Measurements from ENCODE around the gene SGPP2. TPM values are rescaled to one million over a fixed set of nuclear protein-coding genes. Genes with fewer than 3 reads are reported as not detected.

SGPP2 gene
- polyA plus RNA-seq, 4 donors = 4.0 to 19.1 (median 8.1) TPM

- DNase-seq (no peak), FAIRE-seq (no peak)
- no peaks in the 10 kb centered on the region for H3K4me1 ChIP-seq (ENCODE audit: control insufficient read depth in 3 of 3, insufficient read depth in 2 of 3, low read depth in 1 of 3, low read length in 2 of 3)
- H3K36me3 ChIP-seq (ENCODE audit: control insufficient read depth in 3 of 3, insufficient read depth in 2 of 3, low read depth in 1 of 3, low read length in 3 of 3) = peaks cover 0 to 2% (median 0%) of the 10 kb centered on the region in 3 donors
- H3K9me3 ChIP-seq (ENCODE audit: control insufficient read depth in 2 of 2, insufficient read depth in 1 of 2, low read depth in 1 of 2, low read length in 1 of 2) = no peaks in the 10 kb centered on the region
- H3K27me3 ChIP-seq (ENCODE audit: control insufficient read depth in 3 of 3, insufficient read depth in 3 of 3, low read length in 3 of 3) = no peaks in the 10 kb centered on the region
- WGBS, 3 donors = 69 to 74% (median 74%) methylated on average over 11 of the region's 11 CpGs
- no peak overlapping the region for H3K4me3 ChIP-seq (ENCODE audit: low read depth in 1 of 3, low read length in 3 of 3)
- H3K27ac ChIP-seq (ENCODE audit: low read depth in 1 of 3, low read length in 2 of 3) = no peak overlapping the region
Observed at GRCh38 chr2:222563106-222563718, 138.9 kb downstream of the SGPP2 start.

- Histone ChIP-seq H3K9me3 (ENCODE audit: control insufficient read depth in 2 of 2, insufficient read depth in 1 of 2, low read depth in 1 of 2, low read length in 1 of 2) (no peaks in the 10 kb centered on the region), H3K27ac (ENCODE audit: low read depth in 1 of 3, low read length in 2 of 3) (no peak overlapping the region), H3K4me1 (ENCODE audit: control insufficient read depth in 3 of 3, insufficient read depth in 2 of 3, low read depth in 1 of 3, low read length in 2 of 3) (no peaks in the 10 kb centered on the region), H3K36me3 (ENCODE audit: control insufficient read depth in 3 of 3, insufficient read depth in 2 of 3, low read depth in 1 of 3, low read length in 3 of 3) (peaks cover 0 to 2% (median 2%) of the 10 kb centered on the region in 3 donors), H3K4me3 (ENCODE audit: low read depth in 1 of 3, low read length in 3 of 3) (no peak overlapping the region), H3K27me3 (ENCODE audit: control insufficient read depth in 3 of 3, insufficient read depth in 3 of 3, low read length in 3 of 3) (no peaks in the 10 kb centered on the region)
- DNase-seq (no peak), FAIRE-seq (no peak)
- 80 to 92% (median 92%) methylated on average over 6 of the region's 6 CpGs for WGBS, 3 donors
Observed at GRCh38 chr2:222563936-222564335, 139.6 kb downstream of the SGPP2 start.

GRCh38 chr2:222566229-222566628, 141.9 kb downstream of the SGPP2 start:
- Histone ChIP-seq H3K4me3 (ENCODE audit: low read depth in 1 of 3, low read length in 3 of 3) (no peak overlapping the region), H3K4me1 (ENCODE audit: control insufficient read depth in 3 of 3, insufficient read depth in 2 of 3, low read depth in 1 of 3, low read length in 2 of 3) (no peaks in the 10 kb centered on the region), H3K27ac (ENCODE audit: low read depth in 1 of 3, low read length in 2 of 3) (peak overlapping the region in 1 of 3 donors; percentile 35), H3K9me3 (ENCODE audit: control insufficient read depth in 2 of 2, insufficient read depth in 1 of 2, low read depth in 1 of 2, low read length in 1 of 2) (no peaks in the 10 kb centered on the region), H3K36me3 (ENCODE audit: control insufficient read depth in 3 of 3, insufficient read depth in 2 of 3, low read depth in 1 of 3, low read length in 3 of 3) (peaks cover 2 to 5% (median 2%) of the 10 kb centered on the region in 3 donors), H3K27me3 (ENCODE audit: control insufficient read depth in 3 of 3, insufficient read depth in 3 of 3, low read length in 3 of 3) (no peaks in the 10 kb centered on the region)
- 76 to 87% (median 84%) methylated on average over 6 of the region's 6 CpGs for WGBS, 3 donors
- FAIRE-seq (no peak), DNase-seq (peak in 1 of 2 donors; percentile 65)

- Histone ChIP-seq H3K9me3 (ENCODE audit: control insufficient read depth in 2 of 2, insufficient read depth in 1 of 2, low read depth in 1 of 2, low read length in 1 of 2) (no peaks in the 10 kb centered on the region), H3K36me3 (ENCODE audit: control insufficient read depth in 3 of 3, insufficient read depth in 2 of 3, low read depth in 1 of 3, low read length in 3 of 3) (peaks cover 7 to 11% (median 8%) of the 10 kb centered on the region in 3 donors), H3K4me3 (ENCODE audit: low read depth in 1 of 3, low read length in 3 of 3) (no peak overlapping the region), H3K4me1 (ENCODE audit: control insufficient read depth in 3 of 3, insufficient read depth in 2 of 3, low read depth in 1 of 3, low read length in 2 of 3) (peaks cover 0 to 9% (median 0%) of the 10 kb centered on the region in 3 donors), H3K27ac (ENCODE audit: low read depth in 1 of 3, low read length in 2 of 3) (no peak overlapping the region), H3K27me3 (ENCODE audit: control insufficient read depth in 3 of 3, insufficient read depth in 3 of 3, low read length in 3 of 3) (no peaks in the 10 kb centered on the region)
- no peak for FAIRE-seq
- no peak for DNase-seq
- 76 to 85% (median 83%) methylated on average over 4 of the region's 4 CpGs for WGBS, 3 donors
Observed at GRCh38 chr2:222568865-222569264, 144.5 kb downstream of the SGPP2 start.

GRCh38 chr2:222569826-222570225, 145.5 kb downstream of the SGPP2 start:
- no peak for DNase-seq
- no peaks in the 10 kb centered on the region for H3K9me3 ChIP-seq (ENCODE audit: control insufficient read depth in 2 of 2, insufficient read depth in 1 of 2, low read depth in 1 of 2, low read length in 1 of 2)
- H3K27ac ChIP-seq (ENCODE audit: low read depth in 1 of 3, low read length in 2 of 3) = no peak overlapping the region
- WGBS, 3 donors = 77 to 92% (median 88%) methylated on average over 1 of the region's 1 CpG
- H3K36me3 ChIP-seq (ENCODE audit: control insufficient read depth in 3 of 3, insufficient read depth in 2 of 3, low read depth in 1 of 3, low read length in 3 of 3) = peaks cover 7 to 11% (median 8%) of the 10 kb centered on the region in 3 donors
- H3K27me3 ChIP-seq (ENCODE audit: control insufficient read depth in 3 of 3, insufficient read depth in 3 of 3, low read length in 3 of 3) = no peaks in the 10 kb centered on the region
- peaks cover 0 to 9% (median 0%) of the 10 kb centered on the region in 3 donors for H3K4me1 ChIP-seq (ENCODE audit: control insufficient read depth in 3 of 3, insufficient read depth in 2 of 3, low read depth in 1 of 3, low read length in 2 of 3)
- FAIRE-seq = no peak
- H3K4me3 ChIP-seq (ENCODE audit: low read depth in 1 of 3, low read length in 3 of 3) = no peak overlapping the region

GRCh38 chr2:222572264-222572721, 147.9 kb downstream of the SGPP2 start:
- Histone ChIP-seq H3K4me3 (ENCODE audit: low read depth in 1 of 3, low read length in 3 of 3) (no peak overlapping the region), H3K9me3 (ENCODE audit: control insufficient read depth in 2 of 2, insufficient read depth in 1 of 2, low read depth in 1 of 2, low read length in 1 of 2) (no peaks in the 10 kb centered on the region), H3K27ac (ENCODE audit: low read depth in 1 of 3, low read length in 2 of 3) (no peak overlapping the region), H3K27me3 (ENCODE audit: control insufficient read depth in 3 of 3, insufficient read depth in 3 of 3, low read length in 3 of 3) (no peaks in the 10 kb centered on the region), H3K4me1 (ENCODE audit: control insufficient read depth in 3 of 3, insufficient read depth in 2 of 3, low read depth in 1 of 3, low read length in 2 of 3) (peaks cover 0 to 9% (median 0%) of the 10 kb centered on the region in 3 donors), H3K36me3 (ENCODE audit: control insufficient read depth in 3 of 3, insufficient read depth in 2 of 3, low read depth in 1 of 3, low read length in 3 of 3) (peaks cover 6 to 11% (median 8%) of the 10 kb centered on the region in 3 donors)
- FAIRE-seq (no peak), DNase-seq (no peak)
- WGBS, 3 donors = 86 to 88% (median 87%) methylated on average over 6 of the region's 6 CpGs

- Histone ChIP-seq H3K36me3 (ENCODE audit: control insufficient read depth in 3 of 3, insufficient read depth in 2 of 3, low read depth in 1 of 3, low read length in 3 of 3) (peaks cover 6 to 11% (median 8%) of the 10 kb centered on the region in 3 donors), H3K4me3 (ENCODE audit: low read depth in 1 of 3, low read length in 3 of 3) (no peak overlapping the region), H3K9me3 (ENCODE audit: control insufficient read depth in 2 of 2, insufficient read depth in 1 of 2, low read depth in 1 of 2, low read length in 1 of 2) (no peaks in the 10 kb centered on the region), H3K27ac (ENCODE audit: low read depth in 1 of 3, low read length in 2 of 3) (no peak overlapping the region), H3K27me3 (ENCODE audit: control insufficient read depth in 3 of 3, insufficient read depth in 3 of 3, low read length in 3 of 3) (no peaks in the 10 kb centered on the region), H3K4me1 (ENCODE audit: control insufficient read depth in 3 of 3, insufficient read depth in 2 of 3, low read depth in 1 of 3, low read length in 2 of 3) (peaks cover 0 to 9% (median 0%) of the 10 kb centered on the region in 3 donors)
- FAIRE-seq (no peak), DNase-seq (peak in 1 of 2 donors; percentile 15)
- WGBS, 3 donors = 58 to 83% (median 80%) methylated on average over 1 of the region's 1 CpG
Observed at GRCh38 chr2:222572751-222573174, 148.4 kb downstream of the SGPP2 start.

- peaks cover 0 to 9% (median 0%) of the 10 kb centered on the region in 3 donors for H3K4me1 ChIP-seq (ENCODE audit: control insufficient read depth in 3 of 3, insufficient read depth in 2 of 3, low read depth in 1 of 3, low read length in 2 of 3)
- no peaks in the 10 kb centered on the region for H3K27me3 ChIP-seq (ENCODE audit: control insufficient read depth in 3 of 3, insufficient read depth in 3 of 3, low read length in 3 of 3)
- H3K9me3 ChIP-seq (ENCODE audit: control insufficient read depth in 2 of 2, insufficient read depth in 1 of 2, low read depth in 1 of 2, low read length in 1 of 2) = no peaks in the 10 kb centered on the region
- peaks cover 5 to 8% (median 6%) of the 10 kb centered on the region in 3 donors for H3K36me3 ChIP-seq (ENCODE audit: control insufficient read depth in 3 of 3, insufficient read depth in 2 of 3, low read depth in 1 of 3, low read length in 3 of 3)
- DNase-seq = no peak
- no peak overlapping the region for H3K4me3 ChIP-seq (ENCODE audit: low read depth in 1 of 3, low read length in 3 of 3)
- no peak overlapping the region for H3K27ac ChIP-seq (ENCODE audit: low read depth in 1 of 3, low read length in 2 of 3)
- WGBS, 3 donors = 79 to 84% (median 82%) methylated on average over 2 of the region's 2 CpGs
- FAIRE-seq = no peak
Observed at GRCh38 chr2:222575618-222576017, 151.3 kb downstream of the SGPP2 start.
